Skin epidermis (tissue), 12 donors: ENCODE measurements around the gene TINCR.
"Not testable (repeated sequence)": the region's sequence is repeated elsewhere in the genome, so short reads cannot be mapped to it uniquely, and the experiment has no call there.

Experiments
- H3K27ac ChIP-seq, 21 experiments: fragments of 200-600 bp; sonication (generic) in 11 of 21; one replicate each; pipeline ENCODE4 v1.5.0; 2020; ENCODE audit warnings: mild to moderate bottlenecking in 3 of 21, inconsistent platforms in 2 of 21, moderate library complexity in 2 of 21
- H3K4me3 ChIP-seq, 7 experiments: fragments of 200-600 bp; sonication (generic) in 2 of 7; one replicate each; pipeline ENCODE4 v1.5.0; 2020; ENCODE audit warnings: inconsistent platforms in 2 of 7, mild to moderate bottlenecking in 2 of 7, moderate library complexity in 1 of 7

TINCR gene

GRCh38 chr19:5563008-5563431 lies 4.7 kb downstream of the TINCR start:
- Histone ChIP-seq H3K27ac (peak overlapping the region in 7 of 21 experiments; percentile 11 to 39 (median 26)), H3K4me3 (no peak overlapping the region)

- Histone ChIP-seq H3K4me3 (no peak overlapping the region), H3K27ac (no peak overlapping the region)
Observed at GRCh38 chr19:5562280-5562679, 5.5 kb downstream of the TINCR start.

GRCh38 chr19:5561559-5561958 lies 6.2 kb downstream of the TINCR start:
- Histone ChIP-seq H3K4me3 (no peak overlapping the region), H3K27ac (no peak overlapping the region)

- no peak overlapping the region for H3K4me3 ChIP-seq
- H3K27ac ChIP-seq = peak overlapping the region in 8 of 21 experiments; percentile 16 to 65 (median 46)
Observed at GRCh38 chr19:5560156-5560555, 7.6 kb downstream of the TINCR start.

GRCh38 chr19:5559804-5560133 lies 8.0 kb downstream of the TINCR start:
- no peak overlapping the region for H3K4me3 ChIP-seq
- peak overlapping the region in 7 of 21 experiments; percentile 16 to 65 (median 49) for H3K27ac ChIP-seq

GRCh38 chr19:5558101-5558621 lies 9.6 kb downstream of the TINCR start:
- Histone ChIP-seq H3K4me3 (no peak overlapping the region), H3K27ac (peak overlapping the region in 17 of 21 experiments; percentile 35 to 87 (median 63))

GRCh38 chr19:5557691-5558090 lies 10.1 kb downstream of the TINCR start:
- Histone ChIP-seq H3K4me3 (peak overlapping the region in 5 of 7 experiments; percentile 6 to 24 (median 14)), H3K27ac (peak overlapping the region in 20 of 21 experiments; percentile 22 to 87 (median 66))

GRCh38 chr19:5554828-5555227 lies 12.9 kb downstream of the TINCR start:
- H3K27ac ChIP-seq = peak overlapping the region in 1 of 21 experiments; percentile 58
- H3K4me3 ChIP-seq = no peak overlapping the region

- Histone ChIP-seq H3K27ac (peak overlapping the region in 6 of 21 experiments; percentile 1 to 58 (median 50)), H3K4me3 (no peak overlapping the region)
Observed at GRCh38 chr19:5553892-5554291, 13.9 kb downstream of the TINCR start.

- H3K27ac ChIP-seq = no peak overlapping the region
- no peak overlapping the region for H3K4me3 ChIP-seq
Observed at GRCh38 chr19:5547881-5548280, 19.9 kb downstream of the TINCR start.

GRCh38 chr19:5545984-5546383 lies 21.8 kb downstream of the TINCR start:
- no peak overlapping the region for H3K27ac ChIP-seq
- no peak overlapping the region for H3K4me3 ChIP-seq

GRCh38 chr19:5545051-5545450 lies 22.7 kb downstream of the TINCR start:
- H3K27ac ChIP-seq = no peak overlapping the region

GRCh38 chr19:5542665-5543064 lies 25.1 kb downstream of the TINCR start:
- Histone ChIP-seq H3K27ac (no peak overlapping the region), H3K4me3 (no peak overlapping the region)

More at GRCh38 chr19:5545051-5545450, 22.7 kb downstream of the TINCR start:
- no peak overlapping the region for H3K4me3 ChIP-seq

- Histone ChIP-seq H3K4me3 (no peak overlapping the region), H3K27ac (no peak overlapping the region)
Observed at GRCh38 chr19:5541456-5541855, 26.3 kb downstream of the TINCR start.

GRCh38 chr19:5540208-5540607 lies 27.5 kb downstream of the TINCR start:
- no peak overlapping the region for H3K27ac ChIP-seq

GRCh38 chr19:5537870-5538269 lies 29.9 kb downstream of the TINCR start:
- Histone ChIP-seq H3K4me3 (no peak overlapping the region), H3K27ac (no peak overlapping the region)

More at GRCh38 chr19:5540208-5540607, 27.5 kb downstream of the TINCR start:
- no peak overlapping the region for H3K4me3 ChIP-seq

GRCh38 chr19:5536982-5537579 lies 30.7 kb downstream of the TINCR start:
- H3K4me3 ChIP-seq = not testable (repeated sequence)
- peak overlapping the region in 3 of 21 experiments; percentile 16 to 28 (median 22) for H3K27ac ChIP-seq

GRCh38 chr19:5536337-5536894 lies 31.3 kb downstream of the TINCR start:
- no peak overlapping the region for H3K4me3 ChIP-seq
- H3K27ac ChIP-seq = peak overlapping the region in 1 of 21 experiments; percentile 28

- Histone ChIP-seq H3K27ac (no peak overlapping the region), H3K4me3 (no peak overlapping the region)
Observed at GRCh38 chr19:5534787-5535586, 32.8 kb downstream of the TINCR start.

- Histone ChIP-seq H3K4me3 (no peak overlapping the region), H3K27ac (no peak overlapping the region)
Observed at GRCh38 chr19:5533257-5533656, 34.5 kb downstream of the TINCR start.

GRCh38 chr19:5530701-5531100 lies 37.1 kb downstream of the TINCR start:
- H3K4me3 ChIP-seq = no peak overlapping the region
- H3K27ac ChIP-seq = no peak overlapping the region
